BLaER1 treated with 17β-estradiol and CSF1 and Interleukin-3, amounts not matched to agents 10 nM and 100 nM (cell line): ENCODE results near the gene AQP12B.

ENCODE experiments used
- H3K27ac ChIP-seq, 11 experiments: shearing (Covaris generic); formaldehyde crosslinking; 2 replicates each; pipeline ENCODE4 v1.8.1; 2022
- H3K27me3 ChIP-seq, 11 experiments: shearing (Covaris generic); formaldehyde crosslinking; 2 replicates each; pipeline ENCODE4 v1.8.1; 2022
- H3K36me3 ChIP-seq, 11 experiments: shearing (Covaris generic); formaldehyde crosslinking; 2 replicates each; pipeline ENCODE4 v1.8.1; 2022
- H3K4me1 ChIP-seq, 10 experiments: shearing (Covaris generic); formaldehyde crosslinking; 2 replicates each; pipeline ENCODE4 v1.8.1; 2022
- H3K4me2 ChIP-seq, 11 experiments: shearing (Covaris generic); formaldehyde crosslinking; 2 replicates each; pipeline ENCODE4 v1.8.1; 2022
- H3K4me3 ChIP-seq, 10 experiments: shearing (Covaris generic); formaldehyde crosslinking; 2 replicates each; pipeline ENCODE4 v1.8.1; 2022
- H3K9ac ChIP-seq, 11 experiments: shearing (Covaris generic); formaldehyde crosslinking; 2 replicates each; pipeline ENCODE4 v1.8.1; 2022
- H3K9me3 ChIP-seq, 11 experiments: shearing (Covaris generic); formaldehyde crosslinking; replicated peaks in 1 of 11; 2 replicates each; pipeline ENCODE4 v1.8.1; 2022
- H4K20me1 ChIP-seq, 11 experiments: shearing (Covaris generic); formaldehyde crosslinking; 2 replicates each; pipeline ENCODE4 v1.8.1; 2022
- Cebpa-rat ChIP-seq, 11 experiments: shearing (Covaris generic); IDR thresholded peaks; 2 replicates each; pipeline ENCODE4 v1.8.1; 2022

The AQP12B gene

DNA sequence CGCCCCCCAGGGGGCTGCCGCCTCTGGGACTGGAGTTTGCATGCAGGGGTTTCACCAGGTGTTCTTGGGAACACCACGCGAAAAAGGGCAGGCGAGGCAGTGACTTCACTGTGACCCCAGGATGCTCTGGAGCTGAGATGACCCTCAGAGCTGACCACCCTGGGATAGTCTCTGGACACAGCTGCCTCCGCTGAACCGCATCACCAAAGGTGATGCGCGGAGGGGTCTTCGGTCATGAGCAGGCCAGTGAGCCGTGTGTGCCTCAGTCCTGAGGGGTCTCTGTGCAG lies 39.9 kb downstream of the AQP12B start:
- no peak for TF ChIP-seq Cebpa-rat (IDR thresholded peaks at IDR 0.05)
- no peak overlapping the region for H3K4me3 ChIP-seq
- peaks cover 0 to 5% (median under 1%) of the 10 kb centered on the region in 11 experiments; a peak in 9 of 22 replicates for H3K27me3 ChIP-seq
- no peak overlapping the region for H3K27ac ChIP-seq
- H3K36me3 ChIP-seq = no peaks in the 10 kb centered on the region
- no peak overlapping the region for H3K4me2 ChIP-seq
- H3K9ac ChIP-seq = no peak overlapping the region
- H3K9me3 ChIP-seq = peaks cover 6 to 51% (median 33%) of the 10 kb centered on the region in 11 experiments; a peak in 21 of 22 replicates
- H4K20me1 ChIP-seq = no peaks in the 10 kb centered on the region
- peaks cover 6 to 23% (median 13%) of the 10 kb centered on the region in 10 experiments; a peak in 15 of 20 replicates for H3K4me1 ChIP-seq

DNA sequence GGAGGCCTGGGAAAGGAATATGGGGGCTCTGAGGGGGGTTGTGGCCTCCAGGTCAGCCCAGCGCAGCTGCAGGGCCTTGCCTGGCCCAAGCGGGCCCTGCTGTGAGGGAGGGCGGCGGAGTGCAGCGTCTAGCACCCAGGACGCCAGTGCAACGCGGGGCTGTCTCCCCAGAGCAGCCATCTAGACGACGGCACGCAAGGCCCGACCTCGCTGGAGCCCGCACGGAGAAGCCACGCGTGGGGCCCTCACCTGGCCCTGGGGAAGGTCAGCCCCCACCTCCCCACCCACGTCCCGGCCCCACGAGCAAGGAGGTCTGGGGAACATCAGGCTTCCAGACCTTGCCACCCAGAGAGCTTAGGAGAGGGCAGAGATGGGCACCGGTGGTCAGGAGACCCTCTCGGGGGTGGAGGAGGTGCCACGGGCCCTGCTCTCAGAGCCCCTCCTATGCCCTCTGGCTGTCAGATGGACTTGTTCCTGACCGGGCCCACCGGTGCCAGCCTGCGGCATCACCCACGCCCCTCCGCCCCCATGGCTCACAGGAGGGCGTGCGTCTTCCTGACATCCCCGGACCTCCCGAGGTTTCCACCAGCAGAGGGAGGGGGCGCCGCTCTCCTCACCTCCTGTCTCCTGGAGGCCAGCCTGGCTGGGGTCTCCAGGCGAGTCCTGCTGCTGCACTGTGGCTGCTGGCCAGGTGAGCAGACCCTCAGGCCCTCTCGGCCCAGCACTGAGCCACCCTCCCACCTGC lies 40.5 kb downstream of the AQP12B start:
- no peak overlapping the region for H3K4me2 ChIP-seq
- no peak overlapping the region for H3K27ac ChIP-seq
- H3K9ac ChIP-seq = no peak overlapping the region
- no peaks in the 10 kb centered on the region for H3K36me3 ChIP-seq
- no peaks in the 10 kb centered on the region for H4K20me1 ChIP-seq
- peaks cover 6 to 23% (median 13%) of the 10 kb centered on the region in 10 experiments; a peak in 15 of 20 replicates for H3K4me1 ChIP-seq
- peaks cover 6 to 51% (median 33%) of the 10 kb centered on the region in 11 experiments; a peak in 21 of 22 replicates for H3K9me3 ChIP-seq
- no peak overlapping the region for H3K4me3 ChIP-seq
- H3K27me3 ChIP-seq = no peaks in the 10 kb centered on the region
- TF ChIP-seq Cebpa-rat (IDR thresholded peaks at IDR 0.05) = no peak

DNA sequence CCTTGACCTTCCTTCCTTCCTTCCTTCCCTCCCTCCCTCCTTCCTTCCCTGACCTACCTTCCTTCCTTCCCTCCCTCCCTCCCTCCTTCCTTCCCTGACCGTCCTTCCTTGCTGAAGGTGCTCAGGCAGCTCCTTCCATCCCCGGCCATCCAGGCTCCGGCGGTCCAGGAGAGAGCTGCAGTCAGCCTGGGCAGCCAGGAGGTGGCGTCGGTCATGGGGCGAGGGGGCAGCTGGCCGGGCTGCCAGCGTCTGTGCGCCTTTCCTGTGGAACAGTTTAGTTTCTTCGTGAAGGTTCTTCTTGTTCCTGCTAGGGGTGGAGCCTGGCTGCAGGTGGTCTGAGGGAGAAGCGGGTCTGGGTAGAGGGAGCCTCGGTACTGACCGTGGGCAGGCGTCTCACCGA lies 41.7 kb downstream of the AQP12B start:
- Histone ChIP-seq H3K4me3 (no peak overlapping the region), H3K36me3 (no peaks in the 10 kb centered on the region), H3K27ac (no peak overlapping the region), H4K20me1 (no peaks in the 10 kb centered on the region), H3K4me2 (no peak overlapping the region), H3K4me1 (peaks cover under 1 to 18% (median 10%) of the 10 kb centered on the region in 10 experiments; a peak in 14 of 20 replicates), H3K9me3 (peaks cover 6 to 54% (median 35%) of the 10 kb centered on the region in 11 experiments; a peak in 21 of 22 replicates), H3K9ac (no peak overlapping the region), H3K27me3 (no peaks in the 10 kb centered on the region)
- TF ChIP-seq Cebpa-rat (IDR thresholded peaks at IDR 0.05) = no peak

DNA sequence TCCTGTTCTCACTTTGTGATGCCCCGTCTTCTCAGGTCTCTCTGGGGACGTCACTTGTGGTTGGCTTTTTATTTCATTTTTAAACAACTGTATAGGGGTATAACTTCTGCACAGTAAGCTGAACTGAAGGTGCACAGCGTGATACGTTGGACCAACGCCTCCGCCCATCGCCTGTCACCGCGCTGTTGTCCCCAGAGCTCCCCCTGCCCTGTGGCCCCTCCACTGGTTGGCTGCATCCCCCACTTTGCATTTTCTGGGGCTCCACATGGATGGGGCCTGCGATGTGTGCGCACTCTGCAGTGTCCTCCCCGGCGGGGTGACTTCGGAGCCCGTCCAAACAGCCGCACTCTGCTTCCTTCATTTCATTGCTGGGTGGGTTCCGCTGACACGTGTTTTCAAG lies 43.1 kb downstream of the AQP12B start:
- H3K4me1 ChIP-seq = peaks cover 0 to 9% (median 6%) of the 10 kb centered on the region in 10 experiments; a peak in 13 of 20 replicates
- H3K9me3 ChIP-seq = peaks cover 17 to 68% (median 47%) of the 10 kb centered on the region in 11 experiments
- no peak for TF ChIP-seq Cebpa-rat (IDR thresholded peaks at IDR 0.05)
- no peak overlapping the region for H3K27ac ChIP-seq
- H3K4me3 ChIP-seq = no peak overlapping the region
- H3K27me3 ChIP-seq = no peaks in the 10 kb centered on the region
- H4K20me1 ChIP-seq = no peaks in the 10 kb centered on the region
- H3K36me3 ChIP-seq = 0 out of 22 replicates have a peak, but pooled peaks cover 0 to under 1% (median 0%) of the 10 kb centered on the region in 11 experiments
- no peak overlapping the region for H3K4me2 ChIP-seq
- H3K9ac ChIP-seq = no peak overlapping the region

DNA sequence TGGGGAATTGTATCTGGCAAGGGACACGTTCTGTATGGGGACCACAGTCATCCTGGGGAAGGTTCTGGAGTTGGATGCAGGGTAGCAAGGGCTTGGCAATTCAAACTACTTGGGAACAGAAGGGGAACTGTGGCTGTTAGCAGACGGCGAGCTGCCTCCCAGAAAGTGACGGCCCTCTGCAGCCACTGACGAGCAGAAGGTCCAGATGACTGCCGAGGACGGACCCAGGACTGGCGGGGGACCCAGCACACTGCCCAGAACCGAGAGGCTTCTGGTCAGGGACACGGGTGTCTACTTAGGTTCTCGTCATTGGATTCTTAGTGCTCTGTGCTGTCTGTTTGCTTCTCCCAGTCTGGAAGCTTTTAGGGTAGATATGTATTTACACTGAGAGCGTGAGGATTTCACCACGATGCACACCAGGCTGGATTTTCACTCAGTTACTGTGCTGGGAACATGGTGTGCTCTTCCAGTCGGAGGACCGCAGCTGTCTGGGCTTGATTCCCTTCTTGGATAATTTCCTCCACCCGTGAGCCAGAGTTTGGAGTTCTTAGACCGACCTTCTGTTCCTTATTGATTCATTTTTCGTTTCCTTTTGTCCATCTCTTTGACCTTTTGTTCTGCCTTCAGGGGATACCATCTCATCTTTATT lies 44.0 kb downstream of the AQP12B start:
- peaks cover 27 to 78% (median 56%) of the 10 kb centered on the region in 11 experiments for H3K9me3 ChIP-seq
- 0 out of 20 replicates have a peak, but pooled peaks cover 0 to under 1% (median 0%) of the 10 kb centered on the region in 10 experiments for H3K4me1 ChIP-seq
- H3K4me3 ChIP-seq = no peak overlapping the region
- no peak overlapping the region for H3K27ac ChIP-seq
- H3K4me2 ChIP-seq = no peak overlapping the region
- TF ChIP-seq Cebpa-rat (IDR thresholded peaks at IDR 0.05) = no peak
- H3K27me3 ChIP-seq = no peaks in the 10 kb centered on the region
- peaks cover 0 to 9% (median 0%) of the 10 kb centered on the region in 11 experiments; a peak in 4 of 22 replicates for H3K36me3 ChIP-seq
- no peaks in the 10 kb centered on the region for H4K20me1 ChIP-seq
- no peak overlapping the region for H3K9ac ChIP-seq

DNA sequence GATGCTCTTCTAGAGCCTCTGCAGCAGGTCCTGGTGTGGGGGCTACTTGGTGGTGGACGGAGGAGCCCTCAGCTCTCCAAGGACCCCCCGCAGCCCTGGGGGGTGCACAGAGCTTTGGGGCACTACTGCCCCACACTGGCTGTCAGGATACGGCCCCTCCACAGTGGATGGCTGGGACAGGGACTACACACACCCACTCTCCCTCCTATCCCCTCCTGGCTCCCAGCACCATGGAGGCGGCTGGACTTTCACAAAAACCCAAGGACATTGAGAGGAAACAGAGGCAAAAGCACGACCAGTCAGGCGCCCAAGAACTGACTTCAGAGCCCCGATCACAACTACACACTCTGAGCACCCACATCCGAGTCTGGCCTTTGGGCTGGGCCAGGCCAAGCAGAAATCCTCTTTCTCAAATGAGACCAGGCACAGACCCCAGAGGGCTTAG lies 44.8 kb downstream of the AQP12B start:
- Histone ChIP-seq H4K20me1 (no peaks in the 10 kb centered on the region), H3K9ac (no peak overlapping the region)
- TF ChIP-seq Cebpa-rat (IDR thresholded peaks at IDR 0.05) = no peak

DNA sequence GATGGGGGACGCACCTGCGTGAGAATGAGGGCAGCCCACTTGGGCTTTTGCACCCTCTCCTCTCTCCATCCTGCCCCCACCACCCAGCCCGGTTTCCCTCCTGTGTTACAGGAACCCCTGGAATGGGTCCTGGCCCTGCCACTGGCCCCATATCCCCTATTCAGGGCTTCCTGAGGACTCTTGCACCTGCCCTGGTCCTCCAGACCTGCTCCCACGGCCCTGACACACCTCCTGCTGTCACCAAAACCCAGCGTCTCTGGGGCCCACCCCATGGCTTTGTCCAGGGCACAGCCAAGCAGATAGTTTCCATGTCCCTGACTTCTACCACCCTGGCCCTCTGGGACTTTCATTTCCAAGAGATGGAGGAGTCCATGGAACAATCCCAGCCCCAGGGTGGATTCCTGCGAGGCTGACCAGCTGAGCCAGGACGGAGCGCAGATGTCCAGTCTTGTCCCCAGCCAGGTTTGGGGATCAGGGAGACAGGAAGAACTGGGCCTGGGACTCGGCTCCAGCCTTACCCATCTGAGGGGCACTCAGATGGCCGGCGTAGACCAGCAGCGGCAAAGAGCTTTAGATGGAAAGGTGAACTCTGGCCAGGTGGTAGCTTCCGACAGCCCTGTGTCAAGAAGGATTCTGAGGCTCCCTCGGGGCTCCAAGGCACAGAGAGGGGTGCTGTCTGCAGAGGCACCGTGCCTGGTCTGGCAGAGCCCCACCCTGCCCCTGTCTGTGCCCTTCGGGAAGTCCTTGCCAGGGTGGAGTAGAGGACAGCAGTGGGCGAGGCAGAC lies 45.4 kb downstream of the AQP12B start:
- Histone ChIP-seq H3K4me3 (no peak overlapping the region), H4K20me1 (no peaks in the 10 kb centered on the region), H3K36me3 (peaks cover 0 to 10% (median 0%) of the 10 kb centered on the region in 11 experiments; a peak in 6 of 22 replicates), H3K27ac (no peak overlapping the region), H3K4me2 (no peak overlapping the region), H3K4me1 (no peaks in the 10 kb centered on the region), H3K9ac (no peak overlapping the region), H3K27me3 (no peaks in the 10 kb centered on the region), H3K9me3 (peaks cover 40 to 78% (median 61%) of the 10 kb centered on the region in 11 experiments)
- no peak for TF ChIP-seq Cebpa-rat (IDR thresholded peaks at IDR 0.05)

More for the DNA sequence above, 44.8 kb downstream of the AQP12B start:
- Histone ChIP-seq H3K4me1 (no peaks in the 10 kb centered on the region), H3K27me3 (no peaks in the 10 kb centered on the region), H3K4me2 (no peak overlapping the region), H3K4me3 (no peak overlapping the region), H3K9me3 (peaks cover 34 to 78% (median 61%) of the 10 kb centered on the region in 11 experiments), H3K36me3 (peaks cover 0 to 10% (median 0%) of the 10 kb centered on the region in 11 experiments; a peak in 4 of 22 replicates), H3K27ac (no peak overlapping the region)

DNA sequence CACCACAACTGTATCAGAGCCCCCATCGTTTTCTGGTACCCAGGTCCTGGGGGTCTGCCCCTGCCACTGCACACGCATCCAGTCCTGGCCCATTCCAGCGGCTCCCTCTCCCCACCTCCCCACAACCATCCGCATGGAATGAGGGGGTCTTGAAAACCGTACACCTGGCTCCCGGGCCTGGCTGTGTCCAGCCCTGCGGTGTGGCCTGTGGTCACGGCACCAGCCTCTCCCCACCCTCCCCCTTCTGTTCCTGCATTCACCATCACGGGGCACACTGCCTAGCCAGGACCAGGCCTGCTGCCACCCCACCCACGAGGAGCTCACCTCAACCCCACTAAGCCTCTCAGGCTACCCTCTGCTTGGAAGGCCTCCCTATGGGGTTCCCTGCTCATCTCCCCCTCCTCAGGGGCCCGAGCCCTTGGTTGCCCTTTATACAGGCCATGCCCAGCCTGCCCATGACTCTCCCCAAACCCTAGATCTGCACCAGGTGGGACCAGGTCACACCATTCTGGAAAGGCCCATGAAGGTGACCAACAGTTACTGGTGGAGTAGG lies 46.0 kb downstream of the AQP12B start:
- Histone ChIP-seq H3K4me2 (no peak overlapping the region), H3K9me3 (peaks cover 46 to 78% (median 61%) of the 10 kb centered on the region in 11 experiments), H3K36me3 (peaks cover 0 to 11% (median 0%) of the 10 kb centered on the region in 11 experiments; a peak in 7 of 22 replicates), H3K4me3 (no peak overlapping the region), H3K9ac (no peak overlapping the region), H3K27me3 (no peaks in the 10 kb centered on the region), H4K20me1 (no peaks in the 10 kb centered on the region), H3K27ac (no peak overlapping the region), H3K4me1 (no peaks in the 10 kb centered on the region)
- no peak for TF ChIP-seq Cebpa-rat (IDR thresholded peaks at IDR 0.05)
